Neural progenitor cell (in vitro differentiated cells): Measurements from ENCODE around the gene TEX51. TPM values are rescaled to one million over a fixed set of nuclear protein-coding genes. Genes with fewer than 3 reads are reported as not detected.

Source experiments
- DNase-seq: peaks from one replicate; pipeline ENCODE4 v3.0.0-alpha.2; 2016; ENCODE audit warnings: low spot score
- H2AFZ ChIP-seq: fragments of 200-600 bp; sonication (generic); replicated peaks from 2 replicates; pipeline ENCODE4 v1.6.1; 2016; ENCODE audit warnings: antibody characterized with exemption
- H3F3A ChIP-seq: fragments of 200-600 bp; sonication (generic); 2 replicates; pipeline ENCODE4 v1.6.1; 2016; ENCODE audit warnings: antibody characterized with exemption, low read depth
- H3K27ac ChIP-seq: fragments of 200-600 bp; sonication (generic); 2 replicates; pipeline ENCODE4 v1.5.1; 2016; ENCODE audit warnings: mild to moderate bottlenecking
- H3K27me3 ChIP-seq: fragments of 200-600 bp; sonication (generic); 2 replicates; pipeline ENCODE4 v1.6.1; 2016; ENCODE audit warnings: mild to moderate bottlenecking, moderate library complexity
- H3K36me3 ChIP-seq: fragments of 200-600 bp; sonication (generic); 2 replicates; pipeline ENCODE4 v1.5.1; 2016
- H3K4me1 ChIP-seq: fragments of 200-600 bp; sonication (generic); 2 replicates; pipeline ENCODE4 v1.6.1; 2016; ENCODE audit warnings: mixed run types
- H3K4me2 ChIP-seq: fragments of 200-600 bp; sonication (generic); 2 replicates; pipeline ENCODE4 v1.6.1; 2016
- H3K4me3 ChIP-seq: fragments of 200-600 bp; sonication (generic); 2 replicates; pipeline ENCODE4 v1.5.1; 2016
- H3K79me2 ChIP-seq: fragments of 200-600 bp; sonication (generic); 2 replicates; pipeline ENCODE4 v1.6.1; 2016; ENCODE audit warnings: low read depth
- H3K9ac ChIP-seq: fragments of 200-600 bp; sonication (generic); 2 replicates; pipeline ENCODE4 v1.6.1; 2016
- H3K9me3 ChIP-seq: fragments of 200-600 bp; sonication (generic); 2 replicates; pipeline ENCODE4 v1.5.1; 2016; ENCODE audit warnings: low read depth
- H4K20me1 ChIP-seq: fragments of 200-600 bp; sonication (generic); 2 replicates; pipeline ENCODE4 v1.6.1; 2016; ENCODE audit warnings: low read depth
- H3K27ac Mint-ChIP-seq: 3 replicates; pipeline ENCODE4 v1.8.0; 2021; ENCODE audit warnings: mixed read lengths
- H3K27me3 Mint-ChIP-seq: 2 replicates; pipeline ENCODE4 v1.8.0; 2022; ENCODE audit warnings: low read depth, mild to moderate bottlenecking, inconsistent platforms, moderate library complexity, mixed read lengths; ENCODE audit not compliant: insufficient read depth
- H3K36me3 Mint-ChIP-seq: 3 replicates; pipeline ENCODE4 v1.8.0; 2021; ENCODE audit warnings: mixed read lengths
- H3K4me1 Mint-ChIP-seq: 3 replicates; pipeline ENCODE4 v1.8.0; 2021; ENCODE audit warnings: mixed read lengths
- H3K4me3 Mint-ChIP-seq: 3 replicates; pipeline ENCODE4 v1.8.0; 2021; ENCODE audit warnings: mild to moderate bottlenecking, moderate library complexity, mixed read lengths
- H3K9me3 Mint-ChIP-seq: 3 replicates; pipeline ENCODE4 v1.8.0; 2020; ENCODE audit warnings: mixed read lengths
- EZH2 ChIP-seq: fragments of 200-600 bp; sonication (generic); IDR thresholded peaks from 2 replicates; pipeline ENCODE4 v1.6.1; 2017; ENCODE audit warnings: antibody characterized with exemption, mild to moderate bottlenecking, moderate library complexity
- EZH2phosphoT487 ChIP-seq: fragments of 200-600 bp; sonication (generic); IDR thresholded peaks from 2 replicates; pipeline ENCODE4 v1.6.1; 2017; ENCODE audit warnings: antibody characterized with exemption
- total RNA-seq: library from RNA; depleted of rRNA; stranded (reverse); fragments of >200 nt; gene quantifications from 2 replicates; pipeline ENCODE4 v1.2.3, GENCODE V29; 2015; ENCODE audit warnings: low replicate concordance
- TF ChIP-seq, protein P1 (sequence below): fragments of 200-600 bp; sonication (generic); IDR thresholded peaks from 2 replicates; pipeline ENCODE4 v1.5.1; 2017; ENCODE audit warnings: antibody characterized with exemption, mild to moderate bottlenecking

Gene TEX51
- total RNA-seq, 1 donor from 2014 or later: not detected

- Histone ChIP-seq H2AFZ (no peak overlapping the region), H3K4me3 (no peak overlapping the region), H3K36me3 (no peaks in the 10 kb centered on the region), H3K79me2 (no peaks in the 10 kb centered on the region), H3K27me3 (peaks cover 9% of the 10 kb centered on the region), H3K27ac (no peak overlapping the region), H3K9ac (no peak overlapping the region), H4K20me1 (no peaks in the 10 kb centered on the region), H3K4me1 (peaks cover 6% of the 10 kb centered on the region), H3K9me3 (no peaks in the 10 kb centered on the region), H3K4me2 (no peak overlapping the region), H3F3A (no peaks in the 10 kb centered on the region)
- Mint-ChIP-seq H3K4me3 (no peak overlapping the region), H3K27me3 (peaks cover 10% of the 10 kb centered on the region), H3K27ac (no peak overlapping the region), H3K4me1 (peaks cover 8% of the 10 kb centered on the region), H3K9me3 (peaks cover 6% of the 10 kb centered on the region), H3K36me3 (no peaks in the 10 kb centered on the region)
- TF ChIP-seq, protein P1, sequence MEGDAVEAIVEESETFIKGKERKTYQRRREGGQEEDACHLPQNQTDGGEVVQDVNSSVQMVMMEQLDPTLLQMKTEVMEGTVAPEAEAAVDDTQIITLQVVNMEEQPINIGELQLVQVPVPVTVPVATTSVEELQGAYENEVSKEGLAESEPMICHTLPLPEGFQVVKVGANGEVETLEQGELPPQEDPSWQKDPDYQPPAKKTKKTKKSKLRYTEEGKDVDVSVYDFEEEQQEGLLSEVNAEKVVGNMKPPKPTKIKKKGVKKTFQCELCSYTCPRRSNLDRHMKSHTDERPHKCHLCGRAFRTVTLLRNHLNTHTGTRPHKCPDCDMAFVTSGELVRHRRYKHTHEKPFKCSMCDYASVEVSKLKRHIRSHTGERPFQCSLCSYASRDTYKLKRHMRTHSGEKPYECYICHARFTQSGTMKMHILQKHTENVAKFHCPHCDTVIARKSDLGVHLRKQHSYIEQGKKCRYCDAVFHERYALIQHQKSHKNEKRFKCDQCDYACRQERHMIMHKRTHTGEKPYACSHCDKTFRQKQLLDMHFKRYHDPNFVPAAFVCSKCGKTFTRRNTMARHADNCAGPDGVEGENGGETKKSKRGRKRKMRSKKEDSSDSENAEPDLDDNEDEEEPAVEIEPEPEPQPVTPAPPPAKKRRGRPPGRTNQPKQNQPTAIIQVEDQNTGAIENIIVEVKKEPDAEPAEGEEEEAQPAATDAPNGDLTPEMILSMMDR: no peak
- TF ChIP-seq EZH2 (no peak), EZH2phosphoT487 (no peak)
- no peak for DNase-seq
Observed at GRCh38 chr2:126949775-126950174, 51.1 kb downstream of the TEX51 start.

- H3K27me3 ChIP-seq: peaks cover 5% of the 10 kb centered on the region
- no peak for TF ChIP-seq EZH2
- TF ChIP-seq, protein P1: no peak
- no peak for TF ChIP-seq EZH2phosphoT487
- no peak overlapping the region for H3K27ac Mint-ChIP-seq
Observed at GRCh38 chr2:126950504-126950903, 51.8 kb downstream of the TEX51 start.

More at GRCh38 chr2:126950504-126950903, 51.8 kb downstream of the TEX51 start:
- Histone ChIP-seq H3K36me3 (no peaks in the 10 kb centered on the region), H3K4me1 (peaks cover 11% of the 10 kb centered on the region), H3K9ac (no peak overlapping the region), H3K4me3 (no peak overlapping the region), H3F3A (no peaks in the 10 kb centered on the region), H3K9me3 (no peaks in the 10 kb centered on the region), H3K4me2 (no peak overlapping the region), H4K20me1 (no peaks in the 10 kb centered on the region), H3K79me2 (no peaks in the 10 kb centered on the region), H3K27ac (no peak overlapping the region), H2AFZ (no peak overlapping the region)
- H3K27me3 Mint-ChIP-seq: peaks cover 10% of the 10 kb centered on the region
- H3K36me3 Mint-ChIP-seq: no peaks in the 10 kb centered on the region
- H3K9me3 Mint-ChIP-seq: peaks cover 6% of the 10 kb centered on the region
- DNase-seq: no peak
- no peak overlapping the region for H3K4me3 Mint-ChIP-seq
- H3K4me1 Mint-ChIP-seq: peaks cover 8% of the 10 kb centered on the region

Other genes starting within 250 kb of the TEX51 start
- 3.4 and 9.1 TPM in 2 replicates for gene GYPC, start 242.7 kb upstream of the TEX51 start, total RNA-seq
- gene BIN1, start 208.3 kb downstream of the TEX51 start, total RNA-seq: 26.9 and 55.9 TPM in 2 replicates